WTC11 (cell line): ENCODE measurements around the gene MTHFD2. TPM values are rescaled to one million over a fixed set of nuclear protein-coding genes. Genes with fewer than 3 reads are reported as not detected.
"Not testable (repeated sequence)": the region's sequence is repeated elsewhere in the genome, so short reads cannot be mapped to it uniquely, and the experiment has no call there.

Experiments
- ATAC-seq: fragments of 200-7000 bp; cut with Tn5 transposase; 2 replicates; pipeline ENCODE4 v1.10.0; 2021; ENCODE audit warnings: mild to moderate bottlenecking, moderate library complexity
- CTCF ChIA-PET: fragments of 300-600 bp; sonication (Branson Sonifier 250); formaldehyde crosslinking; loops from one replicate; lab custom pipeline; 2021; ENCODE audit warnings: antibody characterized with exemption; lab: Charles Lee
- POLR2A ChIA-PET: fragments of 350-600 bp; sonication (Branson Sonifier 250); formaldehyde crosslinking; loops from one replicate; lab custom pipeline; 2021; ENCODE audit warnings: antibody characterized with exemption; lab: Charles Lee
- DNase-seq: peaks from one replicate; pipeline ENCODE4 v3.0.0; 2021; ENCODE audit warnings: low spot score
- H3K27ac Mint-ChIP-seq: 2 replicates; pipeline ENCODE4 v1.8.0; 2021; ENCODE audit warnings: mixed read lengths
- H3K27me3 Mint-ChIP-seq: 2 replicates; pipeline ENCODE4 v1.8.0; 2021; ENCODE audit warnings: low read depth, mild to moderate bottlenecking, moderate library complexity, mixed read lengths
- H3K36me3 Mint-ChIP-seq: 2 replicates; pipeline ENCODE4 v1.8.0; 2021; ENCODE audit warnings: mixed read lengths
- H3K4me1 Mint-ChIP-seq: 2 replicates; pipeline ENCODE4 v1.8.0; 2022; ENCODE audit warnings: mixed read lengths
- H3K4me3 Mint-ChIP-seq: 2 replicates; pipeline ENCODE4 v1.8.0; 2021; ENCODE audit warnings: mild to moderate bottlenecking, moderate library complexity, mixed read lengths
- H3K9me3 Mint-ChIP-seq: 2 replicates; pipeline ENCODE4 v1.8.0; 2021; ENCODE audit warnings: mixed read lengths
- JUN ChIP-seq: sonication (generic); formaldehyde crosslinking; IDR thresholded peaks from 2 replicates; pipeline ENCODE4 v1.8.0; 2023; ENCODE audit warnings: mild to moderate bottlenecking, missing genetic modification reagents
- MYBL2 ChIP-seq: sonication (generic); formaldehyde crosslinking; IDR thresholded peaks from 2 replicates; pipeline ENCODE4 v1.8.1; 2023; ENCODE audit warnings: mild to moderate bottlenecking, moderate library complexity, missing genetic modification reagents
- NFATC4 ChIP-seq: fragments of 250-450 bp; sonication (Bioruptor Pico); IDR thresholded peaks from 2 replicates; pipeline ENCODE4 v1.9.0; 2021; ENCODE audit warnings: mild to moderate bottlenecking
- RELA ChIP-seq: sonication (generic); formaldehyde crosslinking; IDR thresholded peaks from 2 replicates; pipeline ENCODE4 v1.8.1; 2022; ENCODE audit warnings: missing genetic modification reagents, mild to moderate bottlenecking, borderline replicate concordance
- ZNF121 ChIP-seq: sonication (generic); formaldehyde crosslinking; IDR thresholded peaks from 2 replicates; pipeline ENCODE4 v1.8.0; 2023; ENCODE audit warnings: missing genetic modification reagents
- ZNF232 ChIP-seq: sonication (generic); formaldehyde crosslinking; IDR thresholded peaks from 2 replicates; pipeline ENCODE4 v1.8.0; 2022; ENCODE audit warnings: mild to moderate bottlenecking, missing genetic modification reagents
- ZNF671 ChIP-seq: fragments of 250-450 bp; sonication (Bioruptor Pico); IDR thresholded peaks from 2 replicates; pipeline ENCODE4 v1.8.0; 2021; ENCODE audit warnings: mild to moderate bottlenecking
- total RNA-seq: library from RNA; stranded (reverse); gene quantifications from 3 replicates; pipeline ENCODE4 v1.2.3, GENCODE V29; 2021
- TF ChIP-seq, protein P1 (sequence below): sonication (generic); formaldehyde crosslinking; IDR thresholded peaks from 2 replicates; pipeline ENCODE4 v1.8.1; 2023; ENCODE audit warnings: mild to moderate bottlenecking, missing genetic modification reagents
- TF ChIP-seq, protein P2 (sequence below): sonication (generic); formaldehyde crosslinking; IDR thresholded peaks from 2 replicates; pipeline ENCODE4 v1.8.0; 2023; ENCODE audit warnings: missing genetic modification reagents
- TF ChIP-seq, protein P3 (sequence below): fragments of 250-450 bp; sonication (Bioruptor Pico); IDR thresholded peaks from 2 replicates; pipeline ENCODE4 v1.9.0; 2021; ENCODE audit warnings: mild to moderate bottlenecking, borderline replicate concordance
- TF ChIP-seq, protein P4 (sequence below): sonication (generic); formaldehyde crosslinking; IDR thresholded peaks from 2 replicates; pipeline ENCODE4 v1.8.1; 2022; ENCODE audit warnings: mild to moderate bottlenecking, moderate library complexity, missing genetic modification reagents
- TF ChIP-seq, protein P5 (sequence below): sonication (generic); formaldehyde crosslinking; IDR thresholded peaks from 2 replicates; pipeline ENCODE4 v1.8.0; 2022; ENCODE audit warnings: missing genetic modification reagents
- TF ChIP-seq, protein P6 (sequence below): sonication (generic); formaldehyde crosslinking; IDR thresholded peaks from 2 replicates; pipeline ENCODE4 v1.8.0; 2022; ENCODE audit warnings: mild to moderate bottlenecking, missing genetic modification reagents
- TF ChIP-seq, protein P7 (sequence below): sonication (generic); formaldehyde crosslinking; IDR thresholded peaks from 2 replicates; pipeline ENCODE4 v1.8.1; 2022; ENCODE audit warnings: low read depth, mild to moderate bottlenecking, moderate library complexity, missing genetic modification reagents, borderline replicate concordance

Gene MTHFD2
- total RNA-seq, 1 experiment from 2014 or later: 251 TPM

DNA sequence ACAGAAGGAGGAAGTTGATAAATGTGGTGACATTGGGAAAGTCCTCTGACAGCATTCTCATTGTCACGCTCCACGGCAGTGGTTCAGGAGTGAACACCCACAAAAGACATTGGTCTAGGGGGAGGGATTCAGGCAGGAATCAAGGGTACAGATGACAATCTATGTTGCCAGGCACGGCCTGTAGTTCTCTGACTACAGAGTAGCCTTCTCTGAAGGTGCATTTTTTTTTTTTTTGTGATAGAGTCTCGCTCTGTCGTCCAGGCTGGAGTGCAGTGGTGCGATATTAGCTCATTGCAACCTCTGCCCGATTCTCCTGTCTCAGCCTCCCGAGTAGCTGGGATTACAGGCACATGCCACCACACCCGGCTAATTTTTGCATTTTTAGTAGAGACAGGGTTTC, 12.4 kb upstream of the MTHFD2 start:
- TF ChIP-seq, protein P1, sequence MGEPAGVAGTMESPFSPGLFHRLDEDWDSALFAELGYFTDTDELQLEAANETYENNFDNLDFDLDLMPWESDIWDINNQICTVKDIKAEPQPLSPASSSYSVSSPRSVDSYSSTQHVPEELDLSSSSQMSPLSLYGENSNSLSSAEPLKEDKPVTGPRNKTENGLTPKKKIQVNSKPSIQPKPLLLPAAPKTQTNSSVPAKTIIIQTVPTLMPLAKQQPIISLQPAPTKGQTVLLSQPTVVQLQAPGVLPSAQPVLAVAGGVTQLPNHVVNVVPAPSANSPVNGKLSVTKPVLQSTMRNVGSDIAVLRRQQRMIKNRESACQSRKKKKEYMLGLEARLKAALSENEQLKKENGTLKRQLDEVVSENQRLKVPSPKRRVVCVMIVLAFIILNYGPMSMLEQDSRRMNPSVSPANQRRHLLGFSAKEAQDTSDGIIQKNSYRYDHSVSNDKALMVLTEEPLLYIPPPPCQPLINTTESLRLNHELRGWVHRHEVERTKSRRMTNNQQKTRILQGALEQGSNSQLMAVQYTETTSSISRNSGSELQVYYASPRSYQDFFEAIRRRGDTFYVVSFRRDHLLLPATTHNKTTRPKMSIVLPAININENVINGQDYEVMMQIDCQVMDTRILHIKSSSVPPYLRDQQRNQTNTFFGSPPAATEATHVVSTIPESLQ (CRISPR knock-in tag): no peak
- TF ChIP-seq NFATC4 (CRISPR knock-in tag) (no peak), RELA (no peak), MYBL2 (CRISPR knock-in tag) (no peak)
- TF ChIP-seq, protein P2, sequence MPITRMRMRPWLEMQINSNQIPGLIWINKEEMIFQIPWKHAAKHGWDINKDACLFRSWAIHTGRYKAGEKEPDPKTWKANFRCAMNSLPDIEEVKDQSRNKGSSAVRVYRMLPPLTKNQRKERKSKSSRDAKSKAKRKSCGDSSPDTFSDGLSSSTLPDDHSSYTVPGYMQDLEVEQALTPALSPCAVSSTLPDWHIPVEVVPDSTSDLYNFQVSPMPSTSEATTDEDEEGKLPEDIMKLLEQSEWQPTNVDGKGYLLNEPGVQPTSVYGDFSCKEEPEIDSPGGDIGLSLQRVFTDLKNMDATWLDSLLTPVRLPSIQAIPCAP (CRISPR knock-in tag): no peak
- TF ChIP-seq, protein P3, sequence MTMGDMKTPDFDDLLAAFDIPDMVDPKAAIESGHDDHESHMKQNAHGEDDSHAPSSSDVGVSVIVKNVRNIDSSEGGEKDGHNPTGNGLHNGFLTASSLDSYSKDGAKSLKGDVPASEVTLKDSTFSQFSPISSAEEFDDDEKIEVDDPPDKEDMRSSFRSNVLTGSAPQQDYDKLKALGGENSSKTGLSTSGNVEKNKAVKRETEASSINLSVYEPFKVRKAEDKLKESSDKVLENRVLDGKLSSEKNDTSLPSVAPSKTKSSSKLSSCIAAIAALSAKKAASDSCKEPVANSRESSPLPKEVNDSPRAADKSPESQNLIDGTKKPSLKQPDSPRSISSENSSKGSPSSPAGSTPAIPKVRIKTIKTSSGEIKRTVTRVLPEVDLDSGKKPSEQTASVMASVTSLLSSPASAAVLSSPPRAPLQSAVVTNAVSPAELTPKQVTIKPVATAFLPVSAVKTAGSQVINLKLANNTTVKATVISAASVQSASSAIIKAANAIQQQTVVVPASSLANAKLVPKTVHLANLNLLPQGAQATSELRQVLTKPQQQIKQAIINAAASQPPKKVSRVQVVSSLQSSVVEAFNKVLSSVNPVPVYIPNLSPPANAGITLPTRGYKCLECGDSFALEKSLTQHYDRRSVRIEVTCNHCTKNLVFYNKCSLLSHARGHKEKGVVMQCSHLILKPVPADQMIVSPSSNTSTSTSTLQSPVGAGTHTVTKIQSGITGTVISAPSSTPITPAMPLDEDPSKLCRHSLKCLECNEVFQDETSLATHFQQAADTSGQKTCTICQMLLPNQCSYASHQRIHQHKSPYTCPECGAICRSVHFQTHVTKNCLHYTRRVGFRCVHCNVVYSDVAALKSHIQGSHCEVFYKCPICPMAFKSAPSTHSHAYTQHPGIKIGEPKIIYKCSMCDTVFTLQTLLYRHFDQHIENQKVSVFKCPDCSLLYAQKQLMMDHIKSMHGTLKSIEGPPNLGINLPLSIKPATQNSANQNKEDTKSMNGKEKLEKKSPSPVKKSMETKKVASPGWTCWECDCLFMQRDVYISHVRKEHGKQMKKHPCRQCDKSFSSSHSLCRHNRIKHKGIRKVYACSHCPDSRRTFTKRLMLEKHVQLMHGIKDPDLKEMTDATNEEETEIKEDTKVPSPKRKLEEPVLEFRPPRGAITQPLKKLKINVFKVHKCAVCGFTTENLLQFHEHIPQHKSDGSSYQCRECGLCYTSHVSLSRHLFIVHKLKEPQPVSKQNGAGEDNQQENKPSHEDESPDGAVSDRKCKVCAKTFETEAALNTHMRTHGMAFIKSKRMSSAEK: no peak
- TF ChIP-seq, all 79 proteins: peak for 0
- Mint-ChIP-seq H3K4me1 (peaks cover 19% of the 10 kb centered on the region), H3K27me3 (no peaks in the 10 kb centered on the region; the same call in none of the 2 replicates), H3K36me3 (no peaks in the 10 kb centered on the region), H3K4me3 (no peak overlapping the region), H3K27ac (no peak overlapping the region), H3K9me3 (no peaks in the 10 kb centered on the region)
- CTCF ChIA-PET: interaction anchor here (1.8 kb wide), 1 partner anchor 47 kb away, joined by 5 read pairs; no protein-coding TSS in a partner anchor
- DNase-seq (no peak), ATAC-seq (no peak)
- POLR2A ChIA-PET: no interaction called here

DNA sequence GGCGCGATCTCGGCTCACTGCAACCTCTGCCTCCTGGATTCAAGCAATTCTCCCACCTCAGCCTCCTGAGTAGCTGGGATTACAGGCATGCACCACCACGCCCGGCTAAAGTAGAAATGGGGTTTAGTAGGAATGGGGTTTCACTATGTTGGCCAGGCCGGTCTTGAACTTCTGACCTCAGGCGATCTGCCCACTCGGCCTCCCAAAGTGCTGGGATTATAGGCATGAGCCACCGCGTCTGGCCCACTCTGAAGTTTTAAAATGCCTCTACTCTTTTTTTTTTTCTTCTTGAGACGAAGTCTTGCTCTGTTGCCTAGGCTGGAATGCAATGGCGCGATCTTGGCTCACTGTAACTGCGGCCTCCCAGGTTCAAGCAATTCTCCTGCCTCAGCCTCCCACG, 11.7 kb upstream of the MTHFD2 start:
- H3K4me3 Mint-ChIP-seq, CTCF ChIA-PET, ATAC-seq, DNase-seq, H3K36me3 Mint-ChIP-seq, H3K27me3 Mint-ChIP-seq, H3K9me3 Mint-ChIP-seq, H3K27ac Mint-ChIP-seq: not testable (repeated sequence)
- POLR2A ChIA-PET: interaction anchor here (3.1 kb wide), 1 partner anchor 8 kb away, joined by 14 read pairs; the partner anchor contains the start of gene MOB1A
- peaks cover 19% of the 10 kb centered on the region for H3K4me1 Mint-ChIP-seq

DNA sequence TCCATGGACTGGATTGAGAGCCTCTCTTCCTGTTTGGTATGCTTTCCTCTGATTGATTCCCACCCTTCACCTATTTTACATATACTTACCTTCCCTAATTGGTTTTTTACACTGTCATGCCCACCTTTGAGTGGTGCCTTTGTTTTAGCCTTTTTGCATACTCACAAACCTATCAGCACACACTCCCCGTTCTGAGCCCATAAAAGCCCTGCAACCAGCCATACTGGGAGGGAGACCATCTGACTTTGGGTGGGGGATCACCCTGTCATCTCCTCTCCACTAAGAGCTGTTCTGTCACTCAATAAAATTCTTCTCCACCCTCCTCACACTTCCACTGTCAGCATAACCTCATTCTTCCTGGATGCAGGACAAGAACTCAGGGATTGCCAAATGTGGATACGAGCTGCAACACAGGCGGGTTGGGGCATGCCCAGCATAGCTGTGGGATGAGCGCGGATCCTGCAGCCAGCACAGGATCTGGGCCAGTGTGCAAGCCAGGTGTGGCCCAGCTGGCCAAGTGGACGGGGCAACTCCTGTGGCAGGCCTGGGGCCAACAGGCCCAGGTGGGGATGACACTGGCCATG, 10.3 kb upstream of the MTHFD2 start:
- CTCF ChIA-PET: interaction anchor here (0.7 to 1.7 kb wide), 6 partner anchors 10 to 62 kb away, joined by 3 to 9 read pairs (median 4); partner anchors contain the start of gene MOB1A
- peak; percentile 27 for DNase-seq
- H3K4me1 Mint-ChIP-seq: peaks cover 30% of the 10 kb centered on the region
- H3K36me3 Mint-ChIP-seq: no peaks in the 10 kb centered on the region
- H3K4me3 Mint-ChIP-seq: no peak overlapping the region
- H3K9me3 Mint-ChIP-seq: peaks cover 6% of the 10 kb centered on the region; the same call in 1 of the 2 replicates
- POLR2A ChIA-PET: interaction anchor here (1.0 to 3.1 kb wide), 4 partner anchors 8 to 19 kb away, joined by 3 to 14 read pairs (median 4); partner anchors contain the start of genes MOB1A and MTHFD2
- no peaks in the 10 kb centered on the region; the same call in none of the 2 replicates for H3K27me3 Mint-ChIP-seq
- H3K27ac Mint-ChIP-seq: peak overlapping the region; percentile 98
- ATAC-seq: peak; percentile 76
- TF ChIP-seq, protein P4, sequence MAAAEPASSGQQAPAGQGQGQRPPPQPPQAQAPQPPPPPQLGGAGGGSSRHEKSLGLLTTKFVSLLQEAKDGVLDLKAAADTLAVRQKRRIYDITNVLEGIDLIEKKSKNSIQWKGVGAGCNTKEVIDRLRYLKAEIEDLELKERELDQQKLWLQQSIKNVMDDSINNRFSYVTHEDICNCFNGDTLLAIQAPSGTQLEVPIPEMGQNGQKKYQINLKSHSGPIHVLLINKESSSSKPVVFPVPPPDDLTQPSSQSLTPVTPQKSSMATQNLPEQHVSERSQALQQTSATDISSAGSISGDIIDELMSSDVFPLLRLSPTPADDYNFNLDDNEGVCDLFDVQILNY (CRISPR knock-in tag): no peak
- TF ChIP-seq JUN: no peak
- TF ChIP-seq, protein P5, sequence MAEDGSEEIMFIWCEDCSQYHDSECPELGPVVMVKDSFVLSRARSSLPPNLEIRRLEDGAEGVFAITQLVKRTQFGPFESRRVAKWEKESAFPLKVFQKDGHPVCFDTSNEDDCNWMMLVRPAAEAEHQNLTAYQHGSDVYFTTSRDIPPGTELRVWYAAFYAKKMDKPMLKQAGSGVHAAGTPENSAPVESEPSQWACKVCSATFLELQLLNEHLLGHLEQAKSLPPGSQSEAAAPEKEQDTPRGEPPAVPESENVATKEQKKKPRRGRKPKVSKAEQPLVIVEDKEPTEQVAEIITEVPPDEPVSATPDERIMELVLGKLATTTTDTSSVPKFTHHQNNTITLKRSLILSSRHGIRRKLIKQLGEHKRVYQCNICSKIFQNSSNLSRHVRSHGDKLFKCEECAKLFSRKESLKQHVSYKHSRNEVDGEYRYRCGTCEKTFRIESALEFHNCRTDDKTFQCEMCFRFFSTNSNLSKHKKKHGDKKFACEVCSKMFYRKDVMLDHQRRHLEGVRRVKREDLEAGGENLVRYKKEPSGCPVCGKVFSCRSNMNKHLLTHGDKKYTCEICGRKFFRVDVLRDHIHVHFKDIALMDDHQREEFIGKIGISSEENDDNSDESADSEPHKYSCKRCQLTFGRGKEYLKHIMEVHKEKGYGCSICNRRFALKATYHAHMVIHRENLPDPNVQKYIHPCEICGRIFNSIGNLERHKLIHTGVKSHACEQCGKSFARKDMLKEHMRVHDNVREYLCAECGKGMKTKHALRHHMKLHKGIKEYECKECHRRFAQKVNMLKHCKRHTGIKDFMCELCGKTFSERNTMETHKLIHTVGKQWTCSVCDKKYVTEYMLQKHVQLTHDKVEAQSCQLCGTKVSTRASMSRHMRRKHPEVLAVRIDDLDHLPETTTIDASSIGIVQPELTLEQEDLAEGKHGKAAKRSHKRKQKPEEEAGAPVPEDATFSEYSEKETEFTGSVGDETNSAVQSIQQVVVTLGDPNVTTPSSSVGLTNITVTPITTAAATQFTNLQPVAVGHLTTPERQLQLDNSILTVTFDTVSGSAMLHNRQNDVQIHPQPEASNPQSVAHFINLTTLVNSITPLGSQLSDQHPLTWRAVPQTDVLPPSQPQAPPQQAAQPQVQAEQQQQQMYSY: peak; percentile 48; the same call in 1 of the 2 replicates
- TF ChIP-seq ZNF121 (CRISPR knock-in tag): peak; percentile 94
- TF ChIP-seq, protein P6, sequence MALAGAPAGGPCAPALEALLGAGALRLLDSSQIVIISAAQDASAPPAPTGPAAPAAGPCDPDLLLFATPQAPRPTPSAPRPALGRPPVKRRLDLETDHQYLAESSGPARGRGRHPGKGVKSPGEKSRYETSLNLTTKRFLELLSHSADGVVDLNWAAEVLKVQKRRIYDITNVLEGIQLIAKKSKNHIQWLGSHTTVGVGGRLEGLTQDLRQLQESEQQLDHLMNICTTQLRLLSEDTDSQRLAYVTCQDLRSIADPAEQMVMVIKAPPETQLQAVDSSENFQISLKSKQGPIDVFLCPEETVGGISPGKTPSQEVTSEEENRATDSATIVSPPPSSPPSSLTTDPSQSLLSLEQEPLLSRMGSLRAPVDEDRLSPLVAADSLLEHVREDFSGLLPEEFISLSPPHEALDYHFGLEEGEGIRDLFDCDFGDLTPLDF (CRISPR knock-in tag): no peak
- TF ChIP-seq ZNF671 (CRISPR knock-in tag): no peak
- TF ChIP-seq, protein P7, sequence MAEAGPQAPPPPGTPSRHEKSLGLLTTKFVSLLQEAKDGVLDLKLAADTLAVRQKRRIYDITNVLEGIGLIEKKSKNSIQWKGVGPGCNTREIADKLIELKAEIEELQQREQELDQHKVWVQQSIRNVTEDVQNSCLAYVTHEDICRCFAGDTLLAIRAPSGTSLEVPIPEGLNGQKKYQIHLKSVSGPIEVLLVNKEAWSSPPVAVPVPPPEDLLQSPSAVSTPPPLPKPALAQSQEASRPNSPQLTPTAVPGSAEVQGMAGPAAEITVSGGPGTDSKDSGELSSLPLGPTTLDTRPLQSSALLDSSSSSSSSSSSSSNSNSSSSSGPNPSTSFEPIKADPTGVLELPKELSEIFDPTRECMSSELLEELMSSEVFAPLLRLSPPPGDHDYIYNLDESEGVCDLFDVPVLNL: no peak
- no peak for TF ChIP-seq ZNF232 (CRISPR knock-in tag)
